ENCODE results near the gene CYP11A1.

The CYP11A1 gene

GRCh38 chr15:74387621-74388362 is 20.3 kb upstream of the CYP11A1 start:
- H3K27ac Mint-ChIP-seq = peak overlapping the region; percentile 52
- no peak overlapping the region for H3K4me3 Mint-ChIP-seq
- H3K4me1 Mint-ChIP-seq (ENCODE audit: low read depth) = peaks cover 52% of the 10 kb centered on the region
- no peaks in the 10 kb centered on the region for H3K36me3 Mint-ChIP-seq (ENCODE audit: low read depth)
- peaks cover 45% of the 10 kb centered on the region for H3K27me3 Mint-ChIP-seq
- H3K9me3 Mint-ChIP-seq = no peaks in the 10 kb centered on the region
- intact Hi-C loops (cut with micrococcal nuclease) = no loop called here

GRCh38 chr15:74387141-74387541 is 19.7 kb upstream of the CYP11A1 start:
- H3K4me3 Mint-ChIP-seq = no peak overlapping the region
- peak overlapping the region; percentile 52 for H3K27ac Mint-ChIP-seq
- H3K9me3 Mint-ChIP-seq = no peaks in the 10 kb centered on the region
- no peaks in the 10 kb centered on the region for H3K36me3 Mint-ChIP-seq (ENCODE audit: low read depth)
- intact Hi-C loops (cut with micrococcal nuclease) = no loop called here
- H3K27me3 Mint-ChIP-seq = peaks cover 40% of the 10 kb centered on the region
- H3K4me1 Mint-ChIP-seq (ENCODE audit: low read depth) = peaks cover 46% of the 10 kb centered on the region

- Mint-ChIP-seq H3K4me3 (no peak overlapping the region), H3K4me1 (ENCODE audit: low read depth) (peaks cover 40% of the 10 kb centered on the region), H3K36me3 (ENCODE audit: low read depth) (no peaks in the 10 kb centered on the region), H3K9me3 (no peaks in the 10 kb centered on the region), H3K27ac (peak overlapping the region; percentile 52), H3K27me3 (peaks cover 37% of the 10 kb centered on the region)
- intact Hi-C loops (cut with micrococcal nuclease) = no loop called here
Observed at GRCh38 chr15:74386496-74387140, 19.2 kb upstream of the CYP11A1 start.

- H3K27me3 Mint-ChIP-seq = peaks cover 39% of the 10 kb centered on the region
- no peak overlapping the region for H3K4me3 Mint-ChIP-seq
- no peak overlapping the region for H3K27ac Mint-ChIP-seq
- H3K36me3 Mint-ChIP-seq (ENCODE audit: low read depth) = no peaks in the 10 kb centered on the region
- intact Hi-C loops (cut with micrococcal nuclease) = no loop called here
- H3K4me1 Mint-ChIP-seq (ENCODE audit: low read depth) = peaks cover 31% of the 10 kb centered on the region
- H3K9me3 Mint-ChIP-seq = no peaks in the 10 kb centered on the region
Observed at GRCh38 chr15:74385733-74386132, 18.3 kb upstream of the CYP11A1 start.

- Mint-ChIP-seq H3K4me1 (ENCODE audit: low read depth) (peaks cover 25% of the 10 kb centered on the region), H3K9me3 (no peaks in the 10 kb centered on the region), H3K4me3 (no peak overlapping the region), H3K27ac (peak overlapping the region; percentile 37), H3K36me3 (ENCODE audit: low read depth) (no peaks in the 10 kb centered on the region), H3K27me3 (peaks cover 37% of the 10 kb centered on the region)
- intact Hi-C loops (cut with micrococcal nuclease) = no loop called here
Observed at GRCh38 chr15:74384881-74385643, 17.6 kb upstream of the CYP11A1 start.

GRCh38 chr15:74384566-74384880 is 17.1 kb upstream of the CYP11A1 start:
- Mint-ChIP-seq H3K36me3 (ENCODE audit: low read depth) (no peaks in the 10 kb centered on the region), H3K4me3 (no peak overlapping the region), H3K27ac (peak overlapping the region; percentile 37), H3K4me1 (ENCODE audit: low read depth) (peaks cover 21% of the 10 kb centered on the region), H3K9me3 (no peaks in the 10 kb centered on the region), H3K27me3 (peaks cover 38% of the 10 kb centered on the region)
- intact Hi-C loops (cut with micrococcal nuclease) = no loop called here

- H3K4me3 Mint-ChIP-seq = no peak overlapping the region
- intact Hi-C loops (cut with micrococcal nuclease) = no loop called here
- no peaks in the 10 kb centered on the region for H3K9me3 Mint-ChIP-seq
- no peaks in the 10 kb centered on the region for H3K36me3 Mint-ChIP-seq (ENCODE audit: low read depth)
- peaks cover 19% of the 10 kb centered on the region for H3K4me1 Mint-ChIP-seq (ENCODE audit: low read depth)
- H3K27me3 Mint-ChIP-seq = peaks cover 39% of the 10 kb centered on the region
- peak overlapping the region; percentile 37 for H3K27ac Mint-ChIP-seq
Observed at GRCh38 chr15:74383695-74384565, 16.5 kb upstream of the CYP11A1 start.

GRCh38 chr15:74383286-74383685 is 15.8 kb upstream of the CYP11A1 start:
- H3K27me3 Mint-ChIP-seq = peaks cover 40% of the 10 kb centered on the region
- no peaks in the 10 kb centered on the region for H3K9me3 Mint-ChIP-seq
- no peak overlapping the region for H3K27ac Mint-ChIP-seq
- intact Hi-C loops (cut with micrococcal nuclease) = no loop called here
- H3K4me1 Mint-ChIP-seq (ENCODE audit: low read depth) = peaks cover 23% of the 10 kb centered on the region
- H3K36me3 Mint-ChIP-seq (ENCODE audit: low read depth) = no peaks in the 10 kb centered on the region
- H3K4me3 Mint-ChIP-seq = no peak overlapping the region

- H3K9me3 Mint-ChIP-seq = no peaks in the 10 kb centered on the region
- no peaks in the 10 kb centered on the region for H3K36me3 Mint-ChIP-seq (ENCODE audit: low read depth)
- H3K27ac Mint-ChIP-seq = no peak overlapping the region
- intact Hi-C loops (cut with micrococcal nuclease) = loop anchor here (1.0 kb wide), 1 partner anchor 56 kb away; no protein-coding TSS in a partner anchor
- H3K4me1 Mint-ChIP-seq (ENCODE audit: low read depth) = peaks cover 23% of the 10 kb centered on the region
- no peak overlapping the region for H3K4me3 Mint-ChIP-seq
- H3K27me3 Mint-ChIP-seq = peaks cover 40% of the 10 kb centered on the region
Observed at GRCh38 chr15:74382004-74382816, 14.8 kb upstream of the CYP11A1 start.

GRCh38 chr15:74381481-74381880 is 14.0 kb upstream of the CYP11A1 start:
- H3K4me3 Mint-ChIP-seq = no peak overlapping the region
- H3K9me3 Mint-ChIP-seq = no peaks in the 10 kb centered on the region
- no peak overlapping the region for H3K27ac Mint-ChIP-seq
- H3K36me3 Mint-ChIP-seq (ENCODE audit: low read depth) = no peaks in the 10 kb centered on the region
- peaks cover 23% of the 10 kb centered on the region for H3K4me1 Mint-ChIP-seq (ENCODE audit: low read depth)
- intact Hi-C loops (cut with micrococcal nuclease) = no loop called here
- peaks cover 41% of the 10 kb centered on the region for H3K27me3 Mint-ChIP-seq

GRCh38 chr15:74381190-74381453 is 13.7 kb upstream of the CYP11A1 start:
- no peaks in the 10 kb centered on the region for H3K9me3 Mint-ChIP-seq
- H3K4me1 Mint-ChIP-seq (ENCODE audit: low read depth) = peaks cover 23% of the 10 kb centered on the region
- no peaks in the 10 kb centered on the region for H3K36me3 Mint-ChIP-seq (ENCODE audit: low read depth)
- intact Hi-C loops (cut with micrococcal nuclease) = no loop called here
- no peak overlapping the region for H3K27ac Mint-ChIP-seq
- H3K4me3 Mint-ChIP-seq = no peak overlapping the region
- H3K27me3 Mint-ChIP-seq = peaks cover 39% of the 10 kb centered on the region

- intact Hi-C loops (cut with micrococcal nuclease) = no loop called here
- H3K4me3 Mint-ChIP-seq = no peak overlapping the region
- H3K9me3 Mint-ChIP-seq = no peaks in the 10 kb centered on the region
- H3K27ac Mint-ChIP-seq = no peak overlapping the region
- H3K27me3 Mint-ChIP-seq = peaks cover 37% of the 10 kb centered on the region
- no peaks in the 10 kb centered on the region for H3K36me3 Mint-ChIP-seq (ENCODE audit: low read depth)
- H3K4me1 Mint-ChIP-seq (ENCODE audit: low read depth) = peaks cover 23% of the 10 kb centered on the region
Observed at GRCh38 chr15:74380361-74381189, 13.1 kb upstream of the CYP11A1 start.

Data from dendritic cell treated with granulocyte-macrophage colony-stimulating factor and Interleukin-4, amounts not matched to agents 40 ng/mL and 50 ng/mL, for 4 days (primary cell).